Parathyroid adenoma (tissue), 2 donors: Measurements from ENCODE around the gene XPO5.

Source experiments
- H2AFZ ChIP-seq: fragments of 300-600 bp; sonication (generic); one replicate; pipeline ENCODE4 v1.7.0; 2017; ENCODE audit warnings: antibody characterized with exemption, mild to moderate bottlenecking
- H3K27ac ChIP-seq: fragments of 300-600 bp; sonication (generic); one replicate; pipeline ENCODE4 v1.7.0; 2017
- H3K27me3 ChIP-seq: fragments of 300-600 bp; sonication (generic); one replicate; pipeline ENCODE4 v1.7.0; 2017; ENCODE audit warnings: low read length; ENCODE audit not compliant: control insufficient read depth, insufficient read depth
- H3K36me3 ChIP-seq: fragments of 300-600 bp; sonication (generic); one replicate; pipeline ENCODE4 v1.7.0; 2017; ENCODE audit warnings: low read length; ENCODE audit not compliant: control insufficient read depth, insufficient read depth
- H3K4me1 ChIP-seq: fragments of 300-600 bp; sonication (generic); one replicate; pipeline ENCODE4 v1.7.0; 2017; ENCODE audit warnings: control low read depth
- H3K4me2 ChIP-seq: fragments of 300-600 bp; sonication (generic); one replicate; pipeline ENCODE4 v1.7.0; 2017; ENCODE audit warnings: low read length
- H3K4me3 ChIP-seq: fragments of 300-600 bp; sonication (generic); one replicate; pipeline ENCODE4 v1.7.0; 2017; ENCODE audit warnings: low read depth, low read length
- H3K79me2 ChIP-seq: fragments of 300-600 bp; sonication (generic); one replicate; pipeline ENCODE4 v1.7.0; 2017; ENCODE audit warnings: control low read depth
- H3K9ac ChIP-seq: fragments of 300-600 bp; sonication (generic); one replicate; pipeline ENCODE4 v1.7.0; 2017; ENCODE audit warnings: mild to moderate bottlenecking
- H3K9me3 ChIP-seq: fragments of 300-600 bp; sonication (generic); one replicate; pipeline ENCODE4 v1.7.0; 2017; ENCODE audit warnings: low read length; ENCODE audit not compliant: control insufficient read depth
- TF ChIP-seq, protein P1 (sequence below): fragments of 300-600 bp; sonication (generic); IDR thresholded peaks from one replicate; pipeline ENCODE4 v1.7.0; 2017; ENCODE audit warnings: antibody characterized with exemption, mild to moderate bottlenecking
- donor health status: primary hyperparathyroidism.

XPO5 gene

DNA sequence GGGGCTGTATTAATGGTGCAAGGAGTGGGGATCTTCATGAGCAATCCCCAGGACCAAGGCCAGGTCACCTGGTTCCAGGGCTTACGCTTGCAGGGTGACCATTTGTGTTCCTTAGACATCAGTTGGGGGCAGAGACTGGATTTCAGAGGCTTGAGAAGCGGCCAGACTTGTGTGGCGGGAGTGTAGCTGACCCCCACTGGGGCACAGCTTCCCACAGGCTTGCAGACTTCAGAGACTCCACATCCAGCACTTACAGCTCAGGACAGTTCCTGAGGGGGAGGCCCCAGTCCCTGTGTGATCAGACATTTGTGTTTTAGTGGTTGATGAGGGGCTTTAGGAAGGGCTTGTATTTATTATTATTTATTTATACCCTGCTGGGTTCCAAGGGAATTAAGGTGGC is 83.2 kb downstream of the XPO5 start:
- H3K27ac ChIP-seq = no peak overlapping the region

DNA sequence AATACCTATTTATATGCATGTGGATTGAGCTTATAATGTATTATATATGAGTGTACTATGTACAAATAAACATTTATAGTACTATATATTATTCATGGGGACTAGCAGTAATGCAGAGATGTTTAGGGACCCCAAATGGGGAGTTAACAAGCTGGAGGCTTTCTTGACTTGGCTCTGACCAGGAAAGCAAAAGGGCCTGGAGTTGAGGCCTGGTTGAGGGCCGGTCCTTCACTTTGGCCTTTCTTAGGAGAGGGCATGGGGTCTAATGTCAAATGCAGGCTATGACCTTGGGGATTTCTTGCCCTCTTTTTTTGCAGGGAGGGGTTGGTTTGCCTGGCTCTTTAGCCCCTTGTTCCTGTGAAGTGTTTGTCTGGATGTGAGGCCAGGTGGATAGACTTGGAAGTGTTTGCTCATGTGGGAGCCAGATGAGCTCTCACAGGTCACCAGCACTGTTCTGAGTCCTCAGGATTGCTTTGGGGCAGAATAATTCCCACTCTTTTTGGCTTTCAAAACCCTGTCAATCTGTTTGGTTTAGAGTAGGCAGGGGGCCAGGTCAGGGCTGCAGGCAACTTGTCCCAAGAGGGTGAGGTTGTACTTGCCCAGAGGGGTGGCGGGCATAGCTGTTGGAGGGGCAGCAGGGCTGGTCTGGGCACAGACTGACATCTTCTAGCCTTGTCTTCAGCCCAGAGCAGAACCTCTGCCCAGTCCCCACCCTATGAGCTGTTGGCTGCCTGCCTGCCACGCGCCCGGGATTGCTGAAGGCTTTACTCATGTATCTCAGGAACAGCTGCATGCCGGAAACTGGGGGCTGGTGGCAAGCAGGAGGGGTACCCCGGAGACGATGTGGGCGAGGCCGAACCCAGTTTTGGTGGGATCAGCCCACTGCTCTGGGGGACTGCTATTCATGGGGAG is 83.8 kb downstream of the XPO5 start:
- Histone ChIP-seq H3K27me3 (no peaks in the 10 kb centered on the region), H3K4me2 (no peak overlapping the region), H3K4me3 (no peak overlapping the region), H3K79me2 (peaks cover 30% of the 10 kb centered on the region), H3K36me3 (no peaks in the 10 kb centered on the region), H3K27ac (no peak overlapping the region), H3K4me1 (peaks cover 2% of the 10 kb centered on the region), H2AFZ (no peak overlapping the region), H3K9me3 (no peaks in the 10 kb centered on the region), H3K9ac (no peak overlapping the region)
- TF ChIP-seq, protein P1, sequence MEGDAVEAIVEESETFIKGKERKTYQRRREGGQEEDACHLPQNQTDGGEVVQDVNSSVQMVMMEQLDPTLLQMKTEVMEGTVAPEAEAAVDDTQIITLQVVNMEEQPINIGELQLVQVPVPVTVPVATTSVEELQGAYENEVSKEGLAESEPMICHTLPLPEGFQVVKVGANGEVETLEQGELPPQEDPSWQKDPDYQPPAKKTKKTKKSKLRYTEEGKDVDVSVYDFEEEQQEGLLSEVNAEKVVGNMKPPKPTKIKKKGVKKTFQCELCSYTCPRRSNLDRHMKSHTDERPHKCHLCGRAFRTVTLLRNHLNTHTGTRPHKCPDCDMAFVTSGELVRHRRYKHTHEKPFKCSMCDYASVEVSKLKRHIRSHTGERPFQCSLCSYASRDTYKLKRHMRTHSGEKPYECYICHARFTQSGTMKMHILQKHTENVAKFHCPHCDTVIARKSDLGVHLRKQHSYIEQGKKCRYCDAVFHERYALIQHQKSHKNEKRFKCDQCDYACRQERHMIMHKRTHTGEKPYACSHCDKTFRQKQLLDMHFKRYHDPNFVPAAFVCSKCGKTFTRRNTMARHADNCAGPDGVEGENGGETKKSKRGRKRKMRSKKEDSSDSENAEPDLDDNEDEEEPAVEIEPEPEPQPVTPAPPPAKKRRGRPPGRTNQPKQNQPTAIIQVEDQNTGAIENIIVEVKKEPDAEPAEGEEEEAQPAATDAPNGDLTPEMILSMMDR = no peak

More for the DNA sequence above, 83.2 kb downstream of the XPO5 start:
- Histone ChIP-seq H3K27me3 (no peaks in the 10 kb centered on the region), H3K9me3 (no peaks in the 10 kb centered on the region), H3K4me3 (no peak overlapping the region), H3K36me3 (no peaks in the 10 kb centered on the region), H2AFZ (no peak overlapping the region), H3K9ac (no peak overlapping the region), H3K4me1 (peaks cover 2% of the 10 kb centered on the region), H3K4me2 (no peak overlapping the region), H3K79me2 (peaks cover 24% of the 10 kb centered on the region)
- TF ChIP-seq, protein P1 = no peak

DNA sequence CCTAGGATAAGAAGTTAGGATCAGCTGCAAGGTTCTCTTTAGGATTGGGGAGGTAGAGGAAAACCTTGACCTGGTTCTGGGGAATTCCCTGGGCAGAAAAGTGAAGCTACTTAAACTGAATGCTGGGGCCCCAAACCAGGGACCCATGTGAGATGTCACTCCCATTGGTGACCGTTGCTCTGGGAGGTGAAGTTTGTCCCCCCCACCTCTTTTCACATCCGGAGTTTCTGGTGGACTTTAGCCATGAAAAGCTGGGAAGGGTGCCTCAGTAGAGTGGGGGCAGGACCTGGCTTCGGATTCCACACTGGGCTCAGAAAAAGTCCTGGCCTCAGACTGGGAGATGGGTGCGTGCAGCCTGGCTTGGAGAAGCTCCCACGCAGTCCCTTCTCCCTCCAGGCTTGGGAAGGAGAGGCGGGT is 85.3 kb downstream of the XPO5 start:
- H3K9me3 ChIP-seq = no peaks in the 10 kb centered on the region
- peaks cover 37% of the 10 kb centered on the region for H3K79me2 ChIP-seq
- H3K36me3 ChIP-seq = no peaks in the 10 kb centered on the region
- no peak overlapping the region for H3K4me3 ChIP-seq
- no peak overlapping the region for H3K4me2 ChIP-seq
- H3K27me3 ChIP-seq = no peaks in the 10 kb centered on the region
- no peak overlapping the region for H2AFZ ChIP-seq
- TF ChIP-seq, protein P1 = no peak
- no peaks in the 10 kb centered on the region for H3K4me1 ChIP-seq
- H3K9ac ChIP-seq = no peak overlapping the region
- H3K27ac ChIP-seq = no peak overlapping the region

DNA sequence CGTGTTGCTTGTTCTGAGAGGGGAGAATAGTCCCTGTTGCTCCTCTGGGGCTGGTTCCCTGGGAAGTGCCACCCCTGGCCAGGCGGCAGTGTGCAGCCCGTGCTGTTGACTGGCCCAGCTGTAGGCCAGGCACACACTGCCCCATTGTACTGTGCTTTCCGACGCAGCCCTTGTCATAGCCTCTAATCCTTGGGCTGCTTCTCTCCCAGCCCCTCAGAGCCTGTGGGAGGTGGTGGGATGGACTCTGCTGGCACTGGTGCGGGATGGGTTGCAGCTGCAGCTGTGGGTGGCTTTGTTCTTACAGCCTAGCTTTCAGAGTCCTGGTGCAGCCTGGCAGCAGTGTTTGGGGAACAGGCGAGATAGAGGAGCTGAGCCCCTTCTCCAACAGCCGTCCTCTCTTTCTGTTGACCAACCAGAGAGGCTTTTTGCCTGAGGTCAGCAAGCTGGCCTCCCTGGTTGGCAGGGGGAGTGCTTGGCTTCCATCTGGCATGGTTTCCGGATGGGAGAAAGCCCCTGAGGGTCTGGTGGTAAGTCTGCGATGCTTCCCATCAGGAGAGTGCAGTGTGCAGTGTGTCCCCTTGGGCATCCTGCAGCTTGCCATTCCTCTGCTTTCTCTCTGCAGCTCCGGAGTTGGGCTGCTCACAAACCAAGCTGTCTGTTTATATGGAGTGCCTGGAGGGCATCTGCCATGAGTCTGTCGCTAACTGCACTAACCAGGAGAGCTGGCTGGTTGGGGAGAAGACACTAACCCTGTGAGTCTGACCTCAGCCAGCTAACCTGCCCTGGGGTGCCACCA is 86.4 kb downstream of the XPO5 start:
- H3K4me2 ChIP-seq = no peak overlapping the region
- no peaks in the 10 kb centered on the region for H3K27me3 ChIP-seq
- TF ChIP-seq, protein P1 = no peak
- H3K9ac ChIP-seq = no peak overlapping the region
- no peak overlapping the region for H3K27ac ChIP-seq
- H3K4me3 ChIP-seq = no peak overlapping the region
- no peaks in the 10 kb centered on the region for H3K36me3 ChIP-seq
- H3K4me1 ChIP-seq = no peaks in the 10 kb centered on the region
- H3K9me3 ChIP-seq = no peaks in the 10 kb centered on the region
- H2AFZ ChIP-seq = no peak overlapping the region
- peaks cover 37% of the 10 kb centered on the region for H3K79me2 ChIP-seq
